Myocyte (in vitro differentiated cells): ENCODE results near the gene KLRK1. TPM values are rescaled to one million over a fixed set of nuclear protein-coding genes. Genes with fewer than 3 reads are reported as not detected.
"Not testable (repeated sequence)": the region's sequence is repeated elsewhere in the genome, so short reads cannot be mapped to it uniquely, and the experiment has no call there.

Source experiments
- DNase-seq: peaks from one replicate; pipeline ENCODE4 v3.0.0-alpha.2; 2012; ENCODE audit warnings: low read depth
- total RNA-seq: library from RNA; depleted of rRNA; stranded (reverse); fragments of >200 nt; gene quantifications from 2 replicates; pipeline ENCODE4 v1.2.3, GENCODE V29; 2014

KLRK1 gene
- total RNA-seq, 1 donor from 2014 or later, result 0.21 TPM

DNA sequence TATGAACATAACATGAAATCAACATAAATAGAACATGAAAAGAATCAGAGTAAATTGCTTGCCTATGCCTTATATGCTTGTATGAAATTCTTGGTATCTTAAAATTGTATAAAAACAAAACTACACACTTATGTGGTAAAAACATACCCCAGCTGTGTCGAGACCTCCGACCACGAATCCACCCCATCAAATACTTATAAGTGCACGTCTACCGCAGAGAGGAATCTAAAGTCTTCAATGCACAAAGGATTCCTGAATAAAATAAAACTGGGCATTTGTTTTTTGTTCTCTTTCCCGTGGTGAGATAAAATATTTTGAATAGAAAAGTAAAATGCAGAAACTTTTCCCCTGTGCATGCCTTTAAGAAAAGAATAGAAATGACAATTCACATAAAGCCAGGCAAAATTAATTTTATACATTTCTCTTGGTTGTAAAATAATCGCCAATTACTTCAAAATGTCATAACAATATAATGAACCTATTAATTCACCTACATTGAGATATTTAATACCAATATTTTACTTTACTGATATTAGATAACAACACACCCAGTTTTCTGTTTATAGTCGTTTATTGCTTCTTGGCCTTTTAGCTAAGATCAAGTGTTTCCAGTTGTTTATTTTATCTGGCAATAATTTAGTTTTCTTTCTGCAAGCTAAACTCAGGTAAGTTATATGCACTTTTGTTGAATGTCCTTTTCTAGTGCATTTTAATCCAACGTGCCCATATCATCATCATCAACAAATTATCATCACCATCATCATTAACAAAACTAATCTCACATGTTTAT is 1.0 kb downstream of the KLRK1 start:
- DNase-seq, result no peak

DNA sequence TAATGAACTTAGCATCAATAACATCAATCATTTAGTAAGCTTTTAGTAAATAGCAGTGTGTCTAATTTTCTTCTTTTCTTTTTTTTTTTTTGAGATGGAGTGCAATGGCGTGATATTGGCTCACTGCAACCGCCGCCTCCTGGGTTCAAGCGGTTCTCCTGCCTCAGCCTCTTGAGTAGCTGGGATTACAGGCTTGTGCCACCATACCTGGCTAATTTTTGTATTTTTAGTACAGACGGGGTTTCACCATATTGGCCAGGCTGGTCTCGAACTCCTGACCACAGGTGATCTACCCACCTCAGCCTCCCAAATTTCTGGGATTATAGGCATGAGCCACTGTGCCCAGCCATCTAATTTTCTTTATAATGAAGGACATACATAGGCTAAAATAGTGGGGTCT is 2.3 kb downstream of the KLRK1 start:
- DNase-seq, result not testable (repeated sequence)

- DNase-seq, result no peak
Measured at GRCh38 chr12:10386857-10387256, 3.0 kb downstream of the KLRK1 start.

GRCh38 chr12:10385166-10385613 is 4.7 kb downstream of the KLRK1 start:
- no peak for DNase-seq

DNA sequence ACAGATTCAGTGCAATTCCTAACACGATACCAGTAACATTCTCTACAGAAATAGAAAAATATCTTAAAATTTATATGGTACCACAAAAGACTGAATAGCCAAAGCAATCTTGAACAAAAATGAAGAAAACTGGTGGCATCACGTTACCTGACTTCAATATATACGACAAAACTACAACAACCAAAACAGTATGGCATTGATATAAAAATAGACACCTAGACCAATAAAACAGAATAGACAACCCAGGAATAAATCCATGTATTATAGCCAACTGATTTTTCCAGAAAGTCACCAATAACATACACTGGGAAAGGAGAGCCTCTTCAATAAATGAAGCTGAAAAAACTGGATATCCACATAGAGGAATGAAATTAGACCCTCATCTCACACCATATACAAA is 5.7 kb downstream of the KLRK1 start:
- no peak for DNase-seq

GRCh38 chr12:10381928-10382628 is 7.8 kb downstream of the KLRK1 start:
- DNase-seq, result peak; percentile 11

DNA sequence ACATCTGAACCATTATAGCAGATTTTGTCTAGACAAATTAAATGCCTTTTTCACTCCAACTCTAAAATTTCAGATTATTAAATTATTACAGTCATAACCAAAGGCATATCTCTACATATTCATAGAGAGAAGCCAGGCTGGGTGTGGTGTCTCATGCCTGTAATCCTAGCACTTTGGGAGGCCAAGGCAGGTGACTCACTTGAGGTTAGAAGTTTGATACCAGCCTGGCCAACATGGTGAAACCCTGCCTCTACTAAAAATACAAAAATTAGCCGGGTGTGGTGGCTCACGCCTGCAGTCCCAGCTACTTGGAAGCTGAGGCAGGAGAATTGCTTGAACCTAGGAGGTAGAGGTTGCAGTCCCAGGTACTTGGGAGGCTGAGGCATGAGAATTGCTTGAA is 11.1 kb downstream of the KLRK1 start:
- peak; percentile 75 for DNase-seq

GRCh38 chr12:10374624-10375018 is 15.2 kb downstream of the KLRK1 start:
- DNase-seq, result no peak

GRCh38 chr12:10372559-10372958 is 17.3 kb downstream of the KLRK1 start:
- DNase-seq, result no peak

GRCh38 chr12:10371893-10372535 is 17.8 kb downstream of the KLRK1 start:
- not testable (repeated sequence) for DNase-seq

DNA sequence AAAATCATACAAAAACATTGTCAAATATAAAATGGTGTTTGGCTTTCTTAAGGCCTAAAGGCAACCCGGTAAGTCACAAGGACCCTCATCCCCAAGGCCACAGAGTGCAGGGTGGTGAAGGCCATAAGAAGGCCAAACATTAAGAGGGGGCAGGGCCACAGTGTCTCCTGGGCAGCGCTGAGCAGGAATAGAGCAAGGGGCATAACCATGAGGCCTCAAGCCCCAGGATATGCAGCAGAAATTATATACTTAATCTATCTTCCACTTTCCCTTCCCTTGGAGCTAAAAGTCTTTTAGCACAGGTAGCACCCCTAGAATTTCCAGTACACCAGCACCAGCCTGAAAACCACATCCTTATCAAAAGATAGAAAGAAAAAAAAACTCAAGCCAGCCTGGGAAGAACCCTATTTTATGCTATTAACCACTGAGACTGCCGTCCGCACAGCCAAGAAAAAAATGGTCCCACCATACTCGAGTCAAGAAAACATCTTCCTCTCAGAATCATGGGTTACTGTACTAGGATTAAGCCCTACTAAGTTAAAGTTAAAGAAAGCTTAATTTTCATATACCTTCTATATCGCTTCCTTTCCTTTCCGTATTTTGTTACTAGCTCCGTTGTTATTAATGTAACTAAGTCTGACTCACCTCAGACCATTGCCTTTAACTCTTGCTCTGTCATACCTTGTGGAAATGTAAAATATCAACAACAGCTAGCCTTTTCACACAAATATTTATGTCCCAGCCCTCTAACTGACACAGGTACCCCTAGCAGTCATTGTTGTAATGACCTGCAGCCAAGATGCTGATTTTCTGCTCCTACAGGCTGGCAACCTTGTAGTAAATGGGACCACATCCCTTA is 20.1 kb downstream of the KLRK1 start:
- DNase-seq, result no peak

DNA sequence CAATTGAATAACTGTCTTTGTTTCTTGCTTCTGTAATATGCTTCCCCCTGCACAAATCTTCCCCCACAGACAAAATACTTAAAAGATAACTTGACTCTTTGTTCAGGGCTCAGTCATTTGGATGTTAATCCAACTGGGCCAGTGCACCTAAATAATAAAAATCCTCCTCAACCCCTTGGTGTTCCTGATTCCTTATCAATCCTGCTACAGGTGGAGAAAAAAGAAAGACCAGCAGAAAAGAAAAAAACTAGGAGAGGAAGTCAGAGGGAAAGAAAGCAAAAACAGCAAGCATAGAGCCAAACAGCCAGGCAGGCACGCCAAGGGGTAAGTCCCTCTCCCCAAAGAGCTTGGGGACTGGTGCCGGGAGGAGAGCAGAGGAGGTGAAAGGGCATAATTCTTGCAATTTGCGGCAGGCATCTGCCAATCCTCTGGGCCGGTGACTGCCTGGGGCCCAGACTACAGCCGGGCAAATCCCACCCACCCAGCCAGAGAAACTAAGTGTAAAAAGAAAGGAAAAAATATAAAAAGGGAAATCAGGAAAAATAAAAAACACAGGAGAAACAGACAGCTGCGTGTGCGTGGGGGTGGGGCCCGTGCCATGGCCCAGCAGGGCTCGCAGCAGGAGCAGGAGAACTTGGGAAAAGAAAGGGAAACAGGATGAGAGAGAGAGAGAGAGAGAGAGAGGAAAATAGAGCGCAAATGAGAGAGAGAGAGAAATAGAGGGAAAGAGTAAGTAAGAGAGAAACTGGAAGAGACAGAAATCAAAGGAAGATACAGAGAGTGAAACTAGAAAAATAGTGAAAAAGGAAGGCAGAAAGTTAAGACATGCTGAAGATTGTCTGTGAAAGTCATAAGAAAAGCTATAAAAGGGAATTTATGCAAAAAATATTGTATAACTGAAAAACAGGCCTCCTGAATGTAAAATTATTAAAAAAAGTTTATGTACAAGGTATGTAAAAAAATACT is 21.4 kb downstream of the KLRK1 start:
- no peak for DNase-seq

DNA sequence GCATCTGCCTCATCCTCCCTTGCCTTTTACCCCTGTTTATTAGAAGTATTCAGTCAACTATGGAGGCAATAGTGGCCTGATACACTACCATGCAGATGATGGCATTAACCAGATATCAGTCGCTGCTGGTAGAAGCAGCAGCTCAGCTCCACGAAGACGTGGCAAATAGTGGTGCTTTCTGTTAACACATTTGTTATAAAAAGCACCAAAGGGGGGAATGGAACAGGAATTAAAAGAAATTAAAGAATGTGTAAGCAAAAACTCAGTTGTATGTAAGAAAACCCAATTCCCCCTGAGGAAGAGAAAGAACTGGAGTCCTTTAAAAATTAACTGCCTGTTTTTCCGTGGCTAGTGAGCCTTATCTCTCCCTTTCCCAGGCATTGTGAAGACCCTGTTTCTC is 22.1 kb downstream of the KLRK1 start:
- not testable (repeated sequence) for DNase-seq

GRCh38 chr12:10366875-10367274 is 23.0 kb downstream of the KLRK1 start:
- DNase-seq, result peak; percentile 59

GRCh38 chr12:10365696-10366405 is 24.0 kb downstream of the KLRK1 start:
- peak; percentile 69 for DNase-seq

- peak; percentile 86 for DNase-seq
Measured at GRCh38 chr12:10364815-10365622, 24.8 kb downstream of the KLRK1 start.

DNA sequence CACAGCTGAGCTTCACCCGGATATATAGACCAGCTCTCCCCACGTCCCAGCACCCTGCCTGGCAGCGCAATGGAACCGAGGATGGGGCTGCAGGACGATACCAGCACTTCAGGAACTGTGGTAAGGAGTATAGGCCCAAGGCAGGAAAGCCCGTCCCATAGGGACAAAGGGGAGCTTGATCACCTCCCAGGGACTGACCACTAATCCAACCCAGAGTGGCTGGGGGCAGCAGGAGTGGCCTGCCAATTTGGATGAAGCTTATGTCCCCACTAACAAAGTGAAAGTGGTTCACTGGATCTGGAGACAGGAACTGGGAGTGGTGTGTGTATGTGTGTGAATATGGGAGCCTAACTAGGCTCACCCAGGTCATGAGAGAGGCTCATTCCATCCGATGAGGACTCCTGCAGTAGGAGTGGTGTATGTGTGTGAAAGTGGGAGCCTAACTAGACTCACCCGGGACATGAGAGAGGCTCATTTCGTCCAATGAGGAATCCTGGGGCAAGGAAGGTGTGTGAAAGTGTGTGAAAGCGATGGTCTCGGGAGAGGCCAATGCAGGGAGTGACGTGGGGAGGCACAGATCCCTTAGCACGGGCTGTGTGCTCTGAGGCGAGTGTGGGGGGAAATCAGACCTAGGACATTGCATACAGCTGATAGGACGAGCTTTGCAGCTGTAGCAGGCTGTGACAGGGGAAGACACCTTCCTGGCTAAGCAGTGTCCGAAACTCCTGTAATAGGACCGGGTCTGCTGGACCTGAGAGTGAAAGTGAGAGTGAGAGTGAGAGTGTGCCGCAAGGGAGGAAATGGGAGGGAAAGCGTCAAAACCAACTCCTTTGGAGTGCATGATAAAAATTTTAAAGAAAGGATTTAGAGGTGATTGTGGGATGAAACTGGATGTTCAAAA is 25.7 kb downstream of the KLRK1 start:
- peak; percentile 64 for DNase-seq

DNA sequence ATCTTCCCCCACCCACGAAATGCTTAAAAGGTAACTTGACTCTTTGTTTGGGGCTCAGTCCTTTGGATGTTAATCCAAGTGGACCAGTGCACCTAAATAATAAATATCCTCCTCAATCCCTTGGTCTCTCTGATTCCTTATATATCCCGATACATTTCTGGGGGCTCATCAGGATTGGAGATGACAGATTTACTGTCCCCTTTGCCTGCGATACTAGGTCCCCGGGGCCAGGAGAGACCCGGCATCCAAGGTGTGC is 26.3 kb downstream of the KLRK1 start:
- no peak for DNase-seq
